ENCODE measurements around the gene PDLIM5. TPM values are rescaled to one million over a fixed set of nuclear protein-coding genes. Genes with fewer than 3 reads are reported as not detected.

The PDLIM5 gene
- polyA plus RNA-seq, 1 donor (not counting 4 experiments of a cell fraction or from before 2014, with no cell fraction given): 112 TPM

- TF ChIP-seq EZH2 (IDR thresholded peaks at IDR 0.05; ENCODE audit: low read length): no peak
- no peak for TF ChIP-seq CTCF (optimal IDR thresholded peaks at IDR 0.05 in 1 of 3, IDR thresholded peaks at IDR 0.05 in 1 of 3, conservative IDR thresholded peaks at IDR 0.05 in 1 of 3; ENCODE audit: extremely low read depth in 1 of 3, insufficient read depth in 2 of 3, low read length in 3 of 3)
Observed at GRCh38 chr4:94715726-94716125, 264.0 kb downstream of the PDLIM5 start.

More at GRCh38 chr4:94715726-94716125, 264.0 kb downstream of the PDLIM5 start:
- H3K9me3 ChIP-seq (ENCODE audit: control insufficient read depth, low read depth, low read length): no peaks in the 10 kb centered on the region
- H3K9me1 ChIP-seq (ENCODE audit: control insufficient read depth, extremely low read depth, insufficient read depth, low read length): no peaks in the 10 kb centered on the region
- no peak overlapping the region for H3K4me2 ChIP-seq (ENCODE audit: control insufficient read depth, extremely low read depth, insufficient read depth, low read depth, low read length)
- H3K27me3 ChIP-seq (ENCODE audit: control insufficient read depth, extremely low read depth, insufficient read depth, low read length): no peaks in the 10 kb centered on the region
- FAIRE-seq: no peak
- H3K27ac ChIP-seq (ENCODE audit: control insufficient read depth, insufficient read depth, low read length): no peak overlapping the region
- no peak overlapping the region for H3K9ac ChIP-seq (ENCODE audit: control insufficient read depth, extremely low read depth, insufficient read depth, low read length)
- H2AFZ ChIP-seq (ENCODE audit: control insufficient read depth, low read length): no peak overlapping the region
- no peak for DNase-seq (ENCODE audit: low read depth, low spot score)
- dilution Hi-C loops (cut with MboI; ENCODE audit: extremely low pct_ligation_motif_present, low sequenced_read_pairs): no loop called here
- no peaks in the 10 kb centered on the region for H4K20me1 ChIP-seq (ENCODE audit: control insufficient read depth, extremely low read depth, insufficient read depth, low read length)
- H3K36me3 ChIP-seq (ENCODE audit: control insufficient read depth in 2 of 2, extremely low read depth in 1 of 2, insufficient read depth in 2 of 2, low read length in 2 of 2): no peaks in the 10 kb centered on the region
- no peak overlapping the region for H3K4me3 ChIP-seq (ENCODE audit: control insufficient read depth in 2 of 3, extremely low read depth in 1 of 3, insufficient read depth in 2 of 3, low read depth in 1 of 3, low read length in 3 of 3)
- no peaks in the 10 kb centered on the region for H3K79me2 ChIP-seq (ENCODE audit: control insufficient read depth, insufficient read depth, low read length)
- no peaks in the 10 kb centered on the region for H3K4me1 ChIP-seq (ENCODE audit: control insufficient read depth, extremely low read depth, insufficient read depth, low read length)

Other genes with a start within 250 kb of the PDLIM5 start
- 14.8 to 27.8 TPM (median 18.4 TPM) in 3 replicates for gene SMARCAD1, start 244.1 kb upstream of the PDLIM5 start, polyA plus RNA-seq
- gene HPGDS, start 109.1 kb upstream of the PDLIM5 start, polyA plus RNA-seq: not detected in 3 replicates